ENCODE measurements around the gene ACOT2. TPM values are rescaled to one million over a fixed set of nuclear protein-coding genes. Genes with fewer than 3 reads are reported as not detected.
"Not testable (repeated sequence)": the region's sequence is repeated elsewhere in the genome, so short reads cannot be mapped to it uniquely, and the experiment has no call there.

The ACOT2 gene
- total and polyA plus RNA-seq, 4 donors: 22.4 to 61.9 (median 31.6) TPM

DNA sequence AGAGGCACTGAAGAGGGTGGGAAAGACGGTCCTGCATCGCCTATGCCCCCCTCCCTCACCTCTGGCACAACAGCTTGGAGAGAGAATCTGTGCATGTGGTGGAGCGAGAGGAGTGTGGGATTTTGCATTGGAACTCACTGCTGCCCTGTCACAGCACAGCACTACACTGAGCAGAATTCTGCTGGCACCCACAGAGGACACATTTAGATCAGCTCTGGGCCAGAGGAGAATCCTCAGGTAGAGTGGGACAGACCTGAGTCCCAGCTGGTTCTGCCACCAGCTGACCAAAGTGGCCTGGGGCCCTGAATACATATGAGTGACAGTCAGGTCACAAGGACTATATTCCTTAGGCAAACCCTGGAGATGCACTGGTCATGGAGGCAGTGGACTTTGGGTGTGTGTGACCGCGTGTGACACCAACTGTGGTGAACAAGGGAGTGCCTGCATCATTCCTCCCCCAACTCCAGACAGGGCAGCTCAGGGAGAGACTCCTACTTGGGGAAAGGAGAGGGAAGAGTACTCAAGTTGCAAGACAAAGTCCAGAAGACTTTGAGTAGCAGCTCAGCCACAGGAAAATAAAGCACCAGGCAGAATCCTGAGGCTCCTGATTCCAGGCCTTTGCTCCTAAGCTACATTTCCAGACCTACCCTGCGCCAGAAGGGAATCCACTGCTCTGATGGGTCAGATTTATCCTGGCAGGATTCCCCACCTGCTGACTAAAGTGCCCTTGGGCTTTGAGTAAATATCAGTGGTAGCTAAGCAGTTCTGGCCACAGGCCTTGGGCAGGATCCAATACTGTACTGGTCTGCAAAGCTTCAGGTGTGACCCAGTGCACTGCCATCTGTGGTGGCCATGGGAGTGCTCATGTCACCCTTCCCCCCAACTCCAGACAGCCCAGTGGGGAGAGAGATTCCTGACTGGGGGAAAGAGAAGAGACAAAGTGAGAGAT is 42.7 kb upstream of the ACOT2 start:
- peak; percentile 42 for ATAC-seq (ENCODE audit: insufficient read depth, low FRiP score)
- 82 to 85% methylated on average over 6 of the region's 6 CpGs for WGBS, 2 donors
- Histone ChIP-seq H3K9me3 (ENCODE audit: control insufficient read depth in 4 of 4, insufficient read depth in 3 of 4, low read length in 3 of 4) (no peaks in the 10 kb centered on the region), H3K27ac (ENCODE audit: low read depth in 1 of 2, low read length in 1 of 2) (peak overlapping the region in 1 of 2 donors; percentile 73), H3K4me1 (ENCODE audit: control insufficient read depth in 5 of 5, insufficient read depth in 5 of 5, low read length in 5 of 5) (peaks cover 0 to 10% (median 0%) of the 10 kb centered on the region in 5 donors), H3K27me3 (ENCODE audit: control insufficient read depth in 3 of 3, insufficient read depth in 3 of 3, low read length in 2 of 3) (no peaks in the 10 kb centered on the region), H3K4me3 (no peak overlapping the region), H3K36me3 (ENCODE audit: control insufficient read depth in 4 of 4, insufficient read depth in 4 of 4, low read length in 4 of 4) (no peaks in the 10 kb centered on the region), H3K9ac (ENCODE audit: insufficient read depth in 1 of 2, low read length in 2 of 2) (no peak overlapping the region)
- no peak for DNase-seq
- no peak for TF ChIP-seq CTCF (IDR thresholded peaks at IDR 0.05; ENCODE audit: control extremely low read depth, extremely low read depth)

DNA sequence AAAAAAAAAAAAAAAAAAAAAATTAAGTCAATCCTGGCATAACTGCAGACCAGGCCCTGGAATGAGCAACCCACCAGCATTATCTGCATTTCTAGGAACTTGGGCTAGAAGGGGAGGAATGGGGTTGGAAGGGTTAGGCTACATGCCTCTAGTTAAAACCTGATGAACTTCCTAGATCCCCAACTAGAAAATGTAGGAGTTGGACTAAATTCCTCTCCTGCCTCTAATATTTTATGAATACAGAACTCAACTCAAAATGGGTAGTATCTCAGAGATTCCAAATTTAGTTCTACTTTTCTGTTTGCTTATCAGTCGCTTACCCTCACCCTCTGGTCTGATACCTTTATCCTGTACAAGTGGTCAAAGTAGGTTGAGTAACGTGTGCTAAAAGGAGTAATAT is 39.7 kb upstream of the ACOT2 start:
- not testable (repeated sequence) for H3K9ac ChIP-seq (ENCODE audit: insufficient read depth in 1 of 2, low read length in 2 of 2); H3K9me3 ChIP-seq (ENCODE audit: control insufficient read depth in 4 of 4, insufficient read depth in 3 of 4, low read length in 3 of 4); H3K27ac ChIP-seq (ENCODE audit: low read depth in 1 of 2, low read length in 1 of 2); H3K27me3 ChIP-seq (ENCODE audit: control insufficient read depth in 3 of 3, insufficient read depth in 3 of 3, low read length in 2 of 3); H3K4me3 ChIP-seq; H3K36me3 ChIP-seq (ENCODE audit: control insufficient read depth in 4 of 4, insufficient read depth in 4 of 4, low read length in 4 of 4); DNase-seq; ATAC-seq (ENCODE audit: insufficient read depth, low FRiP score)
- H3K4me1 ChIP-seq (ENCODE audit: control insufficient read depth in 5 of 5, insufficient read depth in 5 of 5, low read length in 5 of 5): peaks cover 0 to 10% (median 0%) of the 10 kb centered on the region in 5 donors
- WGBS, 2 donors: 77 to 84% methylated on average over 2 of the region's 2 CpGs

- H3K27me3 ChIP-seq (ENCODE audit: control insufficient read depth in 3 of 3, insufficient read depth in 3 of 3, low read length in 2 of 3); ATAC-seq (ENCODE audit: insufficient read depth, low FRiP score); H3K36me3 ChIP-seq (ENCODE audit: control insufficient read depth in 4 of 4, insufficient read depth in 4 of 4, low read length in 4 of 4); H3K4me1 ChIP-seq (ENCODE audit: control insufficient read depth in 5 of 5, insufficient read depth in 5 of 5, low read length in 5 of 5); H3K9ac ChIP-seq (ENCODE audit: insufficient read depth in 1 of 2, low read length in 2 of 2); H3K9me3 ChIP-seq (ENCODE audit: control insufficient read depth in 4 of 4, insufficient read depth in 3 of 4, low read length in 3 of 4); H3K27ac ChIP-seq (ENCODE audit: low read depth in 1 of 2, low read length in 1 of 2); H3K4me3 ChIP-seq; DNase-seq: not testable (repeated sequence)
- 81% methylated on average over 3 of the region's 3 CpGs; no CpG with 5 or more reads in 1 of the 2 donors for WGBS, 2 donors
These were observed 37.0 kb upstream of the ACOT2 start for GRCh38 chr14:73531971-73532370.

DNA sequence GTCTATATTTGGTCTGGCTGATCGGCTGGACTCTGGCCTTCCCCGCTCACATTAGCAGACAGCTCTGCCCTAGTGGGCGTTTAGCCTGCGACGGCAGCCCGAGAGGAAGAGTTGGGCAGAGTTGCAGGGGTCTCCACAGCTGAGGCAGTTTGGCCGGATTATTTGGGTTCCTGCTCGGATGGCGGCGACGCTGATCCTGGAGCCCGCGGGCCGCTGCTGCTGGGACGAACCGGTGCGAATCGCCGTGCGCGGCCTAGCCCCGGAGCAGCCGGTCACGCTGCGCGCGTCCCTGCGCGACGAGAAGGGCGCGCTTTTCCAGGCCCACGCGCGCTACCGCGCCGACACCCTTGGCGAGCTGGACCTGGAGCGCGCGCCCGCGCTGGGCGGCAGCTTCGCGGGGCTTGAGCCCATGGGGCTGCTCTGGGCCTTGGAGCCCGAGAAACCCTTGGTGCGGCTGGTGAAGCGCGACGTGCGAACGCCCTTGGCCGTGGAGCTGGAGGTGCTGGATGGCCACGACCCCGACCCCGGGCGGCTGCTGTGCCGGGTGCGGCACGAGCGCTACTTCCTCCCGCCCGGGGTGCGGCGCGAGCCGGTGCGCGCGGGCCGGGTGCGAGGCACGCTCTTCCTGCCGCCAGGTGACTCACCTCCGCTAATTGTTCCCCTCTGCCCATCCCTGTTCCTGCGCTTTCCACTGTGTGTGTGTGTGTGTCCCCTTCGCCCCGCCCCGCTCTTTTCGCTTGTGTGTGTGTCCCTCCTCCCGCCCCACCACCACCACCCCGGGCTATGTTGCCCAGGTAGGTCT is 31.6 kb upstream of the ACOT2 start:
- not testable (repeated sequence) for H3K9me3 ChIP-seq (ENCODE audit: control insufficient read depth in 4 of 4, insufficient read depth in 3 of 4, low read length in 3 of 4); H3K4me3 ChIP-seq; H3K9ac ChIP-seq (ENCODE audit: insufficient read depth in 1 of 2, low read length in 2 of 2); H3K4me1 ChIP-seq (ENCODE audit: control insufficient read depth in 5 of 5, insufficient read depth in 5 of 5, low read length in 5 of 5); H3K27me3 ChIP-seq (ENCODE audit: control insufficient read depth in 3 of 3, insufficient read depth in 3 of 3, low read length in 2 of 3); H3K36me3 ChIP-seq (ENCODE audit: control insufficient read depth in 4 of 4, insufficient read depth in 4 of 4, low read length in 4 of 4)
- DNase-seq (peak in 1 of 3 donors; percentile 5), ATAC-seq (ENCODE audit: insufficient read depth, low FRiP score) (peak; percentile 65)
- 2% methylated on average over 71 of the region's 84 CpGs; no CpG with 5 or more reads in 1 of the 2 donors for WGBS, 2 donors
- H3K27ac ChIP-seq (ENCODE audit: low read depth in 1 of 2, low read length in 1 of 2): peak overlapping the region in 1 of 2 donors; percentile 95

DNA sequence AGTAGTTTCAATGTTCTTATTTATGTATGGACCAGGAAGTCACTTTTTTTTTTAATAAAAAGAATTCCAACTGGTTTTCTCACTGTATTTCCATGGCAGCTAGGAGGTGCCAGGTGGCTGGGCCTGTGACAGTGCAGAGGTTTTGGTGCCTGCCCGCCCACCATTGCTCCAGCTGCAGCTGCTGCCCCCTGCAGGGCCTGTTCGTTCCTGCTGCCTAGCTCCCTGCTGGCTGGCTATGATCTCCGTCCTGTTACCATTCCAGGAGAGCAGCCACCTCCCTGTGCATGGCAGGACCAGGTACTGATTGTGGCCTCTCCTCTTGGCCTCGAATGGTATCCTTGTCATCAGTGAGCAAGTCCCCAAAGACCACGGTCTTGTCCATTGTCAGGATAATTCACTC is 30.0 kb upstream of the ACOT2 start:
- H3K9ac ChIP-seq (ENCODE audit: insufficient read depth in 1 of 2, low read length in 2 of 2); H3K4me3 ChIP-seq; H3K9me3 ChIP-seq (ENCODE audit: control insufficient read depth in 4 of 4, insufficient read depth in 3 of 4, low read length in 3 of 4); H3K27me3 ChIP-seq (ENCODE audit: control insufficient read depth in 3 of 3, insufficient read depth in 3 of 3, low read length in 2 of 3); H3K36me3 ChIP-seq (ENCODE audit: control insufficient read depth in 4 of 4, insufficient read depth in 4 of 4, low read length in 4 of 4); H3K27ac ChIP-seq (ENCODE audit: low read depth in 1 of 2, low read length in 1 of 2); DNase-seq; H3K4me1 ChIP-seq (ENCODE audit: control insufficient read depth in 5 of 5, insufficient read depth in 5 of 5, low read length in 5 of 5): not testable (repeated sequence)
- 28% methylated on average over 5 of the region's 5 CpGs; no CpG with 5 or more reads in 1 of the 2 donors for WGBS, 2 donors
- peak; percentile 83 for ATAC-seq (ENCODE audit: insufficient read depth, low FRiP score)

- DNase-seq; H3K4me1 ChIP-seq (ENCODE audit: control insufficient read depth in 5 of 5, insufficient read depth in 5 of 5, low read length in 5 of 5); H3K9ac ChIP-seq (ENCODE audit: insufficient read depth in 1 of 2, low read length in 2 of 2); ATAC-seq (ENCODE audit: insufficient read depth, low FRiP score); H3K27me3 ChIP-seq (ENCODE audit: control insufficient read depth in 3 of 3, insufficient read depth in 3 of 3, low read length in 2 of 3); H3K36me3 ChIP-seq (ENCODE audit: control insufficient read depth in 4 of 4, insufficient read depth in 4 of 4, low read length in 4 of 4); H3K27ac ChIP-seq (ENCODE audit: low read depth in 1 of 2, low read length in 1 of 2); H3K4me3 ChIP-seq; H3K9me3 ChIP-seq (ENCODE audit: control insufficient read depth in 4 of 4, insufficient read depth in 3 of 4, low read length in 3 of 4): not testable (repeated sequence)
- 88 to 97% methylated on average over 6 to 7 of the region's 7 CpGs for WGBS, 2 donors
These were observed 26.1 kb upstream of the ACOT2 start for GRCh38 chr14:73542961-73543360.

DNA sequence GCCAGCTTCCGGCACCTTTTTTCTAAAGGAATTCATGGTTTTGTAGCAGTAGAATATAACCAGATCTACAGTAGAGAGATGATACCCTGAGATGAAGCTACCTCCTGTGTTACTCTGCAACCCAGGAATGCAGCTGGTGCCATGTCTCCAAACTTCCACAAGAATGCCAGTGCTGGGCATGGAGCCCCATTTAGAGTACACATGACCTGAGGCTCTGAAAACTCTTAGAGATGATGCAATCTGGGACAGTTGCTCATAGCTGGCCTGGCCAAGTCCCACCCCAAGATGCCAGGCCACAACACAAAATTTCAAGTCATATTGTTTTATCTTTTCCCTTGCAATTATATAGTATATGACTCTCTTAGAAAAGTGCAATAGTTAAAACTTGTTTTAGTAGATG is 23.7 kb upstream of the ACOT2 start:
- not testable (repeated sequence) for DNase-seq; H3K36me3 ChIP-seq (ENCODE audit: control insufficient read depth in 4 of 4, insufficient read depth in 4 of 4, low read length in 4 of 4); H3K27me3 ChIP-seq (ENCODE audit: control insufficient read depth in 3 of 3, insufficient read depth in 3 of 3, low read length in 2 of 3); H3K4me3 ChIP-seq; ATAC-seq (ENCODE audit: insufficient read depth, low FRiP score); H3K4me1 ChIP-seq (ENCODE audit: control insufficient read depth in 5 of 5, insufficient read depth in 5 of 5, low read length in 5 of 5); H3K9me3 ChIP-seq (ENCODE audit: control insufficient read depth in 4 of 4, insufficient read depth in 3 of 4, low read length in 3 of 4); H3K27ac ChIP-seq (ENCODE audit: low read depth in 1 of 2, low read length in 1 of 2); H3K9ac ChIP-seq (ENCODE audit: insufficient read depth in 1 of 2, low read length in 2 of 2)
- WGBS, 2 donors: no CpG with 5 or more reads among the region's 1 CpG

All from lung (tissue), 12 donors.